Aorta (tissue), 5 donors: ENCODE data around the gene THADA. TPM values are rescaled to one million over a fixed set of nuclear protein-coding genes. Genes with fewer than 3 reads are reported as not detected.

ENCODE experiments used
- ATAC-seq: fragments of 200-7000 bp; cut with Tn5 transposase; one replicate; pipeline ENCODE4 v1.9.1; 2022; ENCODE audit warnings: moderate library complexity; ENCODE audit not compliant: low FRiP score
- DNase-seq, 2 donors: peaks; one replicate each; pipeline ENCODE4 v3.0.0-alpha.2; 2020
- H3K27ac ChIP-seq, 2 donors: one replicate each; pipeline ENCODE4 v1.5.1; 2013; ENCODE audit warnings: low read length in 2 of 2, mild to moderate bottlenecking in 2 of 2, moderate library complexity in 2 of 2, control low read depth in 1 of 2, inconsistent platforms in 1 of 2, low read depth in 1 of 2
- H3K27me3 ChIP-seq, 2 donors: one replicate each; pipeline ENCODE4 v1.6.1; 2013; ENCODE audit warnings: control low read depth in 1 of 2, low read length in 1 of 2, mild to moderate bottlenecking in 1 of 2, moderate library complexity in 1 of 2; ENCODE audit not compliant: insufficient read depth in 2 of 2, control insufficient read depth in 1 of 2
- H3K36me3 ChIP-seq, 2 donors: one replicate each; pipeline ENCODE4 v1.6.1; 2013; ENCODE audit warnings: control low read depth in 1 of 2, low read length in 1 of 2, mild to moderate bottlenecking in 1 of 2; ENCODE audit not compliant: insufficient read depth in 2 of 2, control insufficient read depth in 1 of 2
- H3K4me1 ChIP-seq, 2 donors: one replicate each; pipeline ENCODE4 v1.6.1; 2013; ENCODE audit warnings: low read length in 2 of 2, control low read depth in 1 of 2, mild to moderate bottlenecking in 1 of 2, moderate library complexity in 1 of 2; ENCODE audit not compliant: insufficient read depth in 2 of 2, control insufficient read depth in 1 of 2
- H3K4me3 ChIP-seq, 2 donors: one replicate each; pipeline ENCODE4 v1.5.1; 2013; ENCODE audit warnings: low read length in 2 of 2, control low read depth in 1 of 2, mild to moderate bottlenecking in 1 of 2
- H3K9me3 ChIP-seq: one replicate; pipeline ENCODE4 v1.6.1; 2013; ENCODE audit warnings: mild to moderate bottlenecking, low read length; ENCODE audit not compliant: control insufficient read depth
- WGBS, 2 donors: extraction: QIAGEN DNeasy Blood & Tissue Kit; methylation state at CpG; one replicate each; pipeline ENCODE4 v1.1.7; 2013; 5-methylcytosine and 5-hydroxymethylcytosine counted together
- intact Hi-C, 2 donors: fragments of 100-400 bp; cut with DNase I; formaldehyde crosslinking; loops; one replicate each; pipeline versions ENCODE4 v1.14.2 to v1.15.0; 2022
- polyA plus RNA-seq, 2 donors: library from polyadenylated mRNA; stranded (reverse); fragments of 200-250 nt; gene quantifications; one replicate each; pipeline ENCODE4 v1.2.3, GENCODE V29; 2013
- total RNA-seq, 2 donors: library from RNA; stranded (reverse); fragmentation: NEBNext Ultra II Directional; extraction: Animal tissue kit (Norgen Biotek cat#: 25700); gene quantifications; one replicate each; pipeline ENCODE4 v1.2.1, GENCODE V29; 2021
- donor health status: healthy with polysubstance abuse.
- donor health status: Bipolar disorder and iron deficiency.
- donor health status: DM: no; HTN: no; CAD: no.
- donor health status: DM: no; HTN: no; CAD: no.
- donor health status: DM: yes; HTN: yes; CAD: no.

The THADA gene
- total and polyA plus RNA-seq, 4 donors: 12.4 to 38.5 (median 25.0) TPM

- Histone ChIP-seq H3K27ac (no peak overlapping the region), H3K4me1 (no peaks in the 10 kb centered on the region)
Measured at GRCh38 chr2:43368483-43369385, 227.1 kb downstream of the THADA start.

GRCh38 chr2:43367012-43367782 lies 228.6 kb downstream of the THADA start:
- DNase-seq (no peak), ATAC-seq (no peak)
- peaks cover 0 to 1% of the 10 kb centered on the region in 2 donors for H3K4me1 ChIP-seq
- no peaks in the 10 kb centered on the region for H3K36me3 ChIP-seq
- no peak overlapping the region for H3K4me3 ChIP-seq
- WGBS, 2 donors: 94 to 95% methylated on average over 3 of the region's 3 CpGs
- H3K27me3 ChIP-seq: no peaks in the 10 kb centered on the region
- no peak overlapping the region for H3K27ac ChIP-seq
- no peaks in the 10 kb centered on the region for H3K9me3 ChIP-seq
- intact Hi-C loops: no loop called here

More at GRCh38 chr2:43368483-43369385, 227.1 kb downstream of the THADA start:
- no peaks in the 10 kb centered on the region for H3K36me3 ChIP-seq
- H3K27me3 ChIP-seq: no peaks in the 10 kb centered on the region
- DNase-seq (no peak), ATAC-seq (no peak)
- 50 to 56% methylated on average over 5 of the region's 5 CpGs for WGBS, 2 donors
- H3K9me3 ChIP-seq: no peaks in the 10 kb centered on the region
- H3K4me3 ChIP-seq: no peak overlapping the region
- intact Hi-C loops: no loop called here

- no peak for ATAC-seq
- H3K27me3 ChIP-seq: no peaks in the 10 kb centered on the region
- H3K36me3 ChIP-seq: no peaks in the 10 kb centered on the region
- WGBS, 2 donors: 96 to 97% methylated on average over 4 of the region's 4 CpGs
- no peaks in the 10 kb centered on the region for H3K9me3 ChIP-seq
- intact Hi-C loops: no loop called here
- no peak overlapping the region for H3K27ac ChIP-seq
- no peak for DNase-seq
- no peak overlapping the region for H3K4me3 ChIP-seq
- peaks cover 0 to 1% of the 10 kb centered on the region in 2 donors for H3K4me1 ChIP-seq
Measured at GRCh38 chr2:43363120-43363519, 232.7 kb downstream of the THADA start.

GRCh38 chr2:43361286-43361685 lies 234.6 kb downstream of the THADA start:
- Histone ChIP-seq H3K4me1 (peaks cover 0 to 1% of the 10 kb centered on the region in 2 donors), H3K36me3 (no peaks in the 10 kb centered on the region), H3K9me3 (no peaks in the 10 kb centered on the region), H3K27ac (no peak overlapping the region), H3K27me3 (no peaks in the 10 kb centered on the region), H3K4me3 (no peak overlapping the region)
- intact Hi-C loops: no loop called here
- 56 to 57% methylated on average over 2 of the region's 2 CpGs for WGBS, 2 donors
- ATAC-seq: no peak
- no peak for DNase-seq

- intact Hi-C loops: no loop called here
- 77 to 79% methylated on average over 3 of the region's 3 CpGs for WGBS, 2 donors
- Histone ChIP-seq H3K4me1 (peaks cover 0 to 1% of the 10 kb centered on the region in 2 donors), H3K9me3 (no peaks in the 10 kb centered on the region), H3K27ac (no peak overlapping the region), H3K4me3 (no peak overlapping the region), H3K36me3 (no peaks in the 10 kb centered on the region), H3K27me3 (no peaks in the 10 kb centered on the region)
- ATAC-seq (no peak), DNase-seq (no peak)
Measured at GRCh38 chr2:43360137-43360536, 235.7 kb downstream of the THADA start.

GRCh38 chr2:43358410-43359201 lies 237.2 kb downstream of the THADA start:
- intact Hi-C loops: no loop called here
- DNase-seq: no peak
- 80% methylated on average over 2 of the region's 2 CpGs for WGBS, 2 donors
- no peak overlapping the region for H3K4me3 ChIP-seq
- no peaks in the 10 kb centered on the region for H3K36me3 ChIP-seq
- no peak overlapping the region for H3K27ac ChIP-seq
- no peaks in the 10 kb centered on the region for H3K9me3 ChIP-seq
- peaks cover 0 to 1% of the 10 kb centered on the region in 2 donors for H3K4me1 ChIP-seq
- ATAC-seq: no peak
- no peaks in the 10 kb centered on the region for H3K27me3 ChIP-seq

- no peak for ATAC-seq
- no peak for DNase-seq
- intact Hi-C loops: no loop called here
- Histone ChIP-seq H3K4me1 (no peaks in the 10 kb centered on the region), H3K4me3 (no peak overlapping the region), H3K9me3 (no peaks in the 10 kb centered on the region), H3K27me3 (no peaks in the 10 kb centered on the region), H3K27ac (no peak overlapping the region), H3K36me3 (no peaks in the 10 kb centered on the region)
Measured at GRCh38 chr2:43356774-43357173, 239.1 kb downstream of the THADA start.

GRCh38 chr2:43355399-43355798 lies 240.4 kb downstream of the THADA start:
- 76 to 79% methylated on average over 3 of the region's 3 CpGs for WGBS, 2 donors
- Histone ChIP-seq H3K4me1 (no peaks in the 10 kb centered on the region), H3K27ac (no peak overlapping the region), H3K9me3 (no peaks in the 10 kb centered on the region), H3K27me3 (no peaks in the 10 kb centered on the region), H3K4me3 (no peak overlapping the region), H3K36me3 (no peaks in the 10 kb centered on the region)
- ATAC-seq (no peak), DNase-seq (no peak)
- intact Hi-C loops: no loop called here
